PC-3 (cell line): Measurements from ENCODE around the gene SLC6A3.

Experiments used
- CTCF ChIP-seq: fragments of 300-600 bp; sonication (generic); conservative IDR thresholded peaks from 2 replicates; pipeline ENCODE4 v1.5.1; 2017; ENCODE audit warnings: antibody characterized with exemption, low read depth, mild to moderate bottlenecking, low read length
- EZH2phosphoT487 ChIP-seq: fragments of 300-600 bp; sonication (generic); IDR thresholded peaks from 2 replicates; pipeline ENCODE4 v1.6.1; 2018; ENCODE audit warnings: mild to moderate bottlenecking, antibody characterized with exemption, low read length, borderline replicate concordance

DNA sequence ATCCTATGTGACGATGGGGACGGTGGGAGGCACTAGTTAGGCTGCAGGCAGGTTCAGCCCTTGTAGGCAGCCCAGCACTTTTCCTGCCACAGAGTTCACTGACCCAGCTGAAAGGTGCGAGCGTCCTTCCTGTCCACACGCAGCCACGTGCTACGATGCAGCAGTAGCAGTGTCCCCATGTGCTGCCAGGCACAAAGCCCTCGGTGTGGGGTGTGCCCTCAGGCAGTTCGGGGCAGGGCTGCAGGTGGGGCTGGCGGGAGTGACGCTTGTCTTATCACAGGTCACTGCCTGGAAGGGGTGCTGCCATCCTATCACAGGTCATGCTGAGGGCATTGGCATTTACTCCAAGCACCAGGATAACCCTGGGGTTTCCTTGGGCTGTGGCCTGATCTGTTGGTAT is 53.5 kb downstream of the SLC6A3 start:
- TF ChIP-seq CTCF (no peak), EZH2phosphoT487 (no peak)
